Breast epithelium (tissue), 4 donors: ENCODE measurements around the gene RETREG1. TPM values are rescaled to one million over a fixed set of nuclear protein-coding genes. Genes with fewer than 3 reads are reported as not detected.

Experiments
- DNase-seq, 2 donors: peaks; one replicate each; pipeline ENCODE4 v3.0.0-alpha.2; 2019; ENCODE audit warnings: low spot score in 2 of 2
- H3K27ac ChIP-seq, 2 donors: fragments of 200-600 bp; sonication (generic) in 1 of 2; one replicate each; pipeline ENCODE4 v1.5.1; 2016 to 2019; ENCODE audit warnings: mild to moderate bottlenecking in 1 of 2
- H3K27me3 ChIP-seq, 2 donors: fragments of 200-600 bp; sonication (generic) in 1 of 2; one replicate each; pipeline versions ENCODE4 v1.5.1 to v1.6.0; 2017 to 2019; ENCODE audit warnings: control low read depth in 1 of 2, mild to moderate bottlenecking in 1 of 2
- H3K36me3 ChIP-seq: fragments of 200-600 bp; one replicate; pipeline ENCODE4 v1.5.1; 2019
- H3K4me1 ChIP-seq, 2 donors: fragments of 200-600 bp; sonication (generic); one replicate each; pipeline ENCODE4 v1.5.1; 2016 to 2019; ENCODE audit warnings: control low read depth in 1 of 2
- H3K4me3 ChIP-seq, 3 donors: fragments of 200-600 bp; sonication (generic); 1 replicate in 2 of 3; 2 replicates in 1 of 3; pipeline ENCODE4 v1.5.1; 2016 to 2019; ENCODE audit warnings: mild to moderate bottlenecking in 3 of 3, moderate library complexity in 2 of 3
- H3K9me3 ChIP-seq, 2 donors: fragments of 200-600 bp; sonication (generic) in 1 of 2; one replicate each; pipeline ENCODE4 v1.5.1; 2016 to 2019; ENCODE audit warnings: control low read depth in 1 of 2
- CTCF ChIP-seq, 3 donors: fragments of 450-650 bp; IDR thresholded peaks; one replicate each; pipeline ENCODE4 v1.5.1; 2016 to 2017; ENCODE audit warnings: antibody characterized with exemption in 3 of 3, mild to moderate bottlenecking in 3 of 3, moderate library complexity in 3 of 3
- POLR2A ChIP-seq: fragments of 450-650 bp; IDR thresholded peaks from one replicate; pipeline ENCODE4 v1.6.1; 2016; ENCODE audit warnings: antibody characterized with exemption, mild to moderate bottlenecking, moderate library complexity
- POLR2AphosphoS5 ChIP-seq, 3 donors: sonication (generic); formaldehyde crosslinking; IDR thresholded peaks; one replicate each; pipeline ENCODE4 v1.6.1; 2017; ENCODE audit warnings: antibody characterized with exemption in 3 of 3
- intact Hi-C: fragments of 100-400 bp; cut with DNase I; formaldehyde crosslinking; loops from one replicate; pipeline ENCODE4 v1.15.1; 2023; ENCODE audit warnings: low total_unique reads
- total RNA-seq, 3 donors: library from RNA; depleted of rRNA; stranded (reverse); fragments of >200 nt; gene quantifications; one replicate each; pipeline ENCODE4 v1.1.0, GENCODE V29; 2016

Gene RETREG1
- total RNA-seq, 3 donors from 2014 or later: 27.1 to 51.5 (median 37.7) TPM

GRCh38 chr5:16663840-16664239 is 47.0 kb upstream of the RETREG1 start:
- Histone ChIP-seq H3K4me3 (no peak overlapping the region), H3K9me3 (no peaks in the 10 kb centered on the region), H3K36me3 (no peaks in the 10 kb centered on the region), H3K4me1 (no peaks in the 10 kb centered on the region), H3K27me3 (no peaks in the 10 kb centered on the region), H3K27ac (no peak overlapping the region)
- TF ChIP-seq POLR2A (no peak), POLR2AphosphoS5 (IDR thresholded peaks at IDR 0.05) (no peak), CTCF (IDR thresholded peaks at IDR 0.05) (no peak)
- intact Hi-C loops: loop anchor here (10.0 kb wide), 1 partner anchor 179 kb away; no protein-coding TSS in a partner anchor
- no peak for DNase-seq

- H3K27ac ChIP-seq: no peak overlapping the region
- intact Hi-C loops: loop anchor here (10.0 kb wide), 1 partner anchor 177 kb away; no protein-coding TSS in a partner anchor
- DNase-seq: no peak
- no peaks in the 10 kb centered on the region for H3K27me3 ChIP-seq
- TF ChIP-seq POLR2AphosphoS5 (IDR thresholded peaks at IDR 0.05) (no peak), CTCF (IDR thresholded peaks at IDR 0.05) (no peak), POLR2A (no peak)
- H3K4me1 ChIP-seq: no peaks in the 10 kb centered on the region
- H3K36me3 ChIP-seq: no peaks in the 10 kb centered on the region
- no peaks in the 10 kb centered on the region for H3K9me3 ChIP-seq
- no peak overlapping the region for H3K4me3 ChIP-seq
Observed at GRCh38 chr5:16661713-16662112, 44.9 kb upstream of the RETREG1 start.

- H3K36me3 ChIP-seq: no peaks in the 10 kb centered on the region
- H3K4me3 ChIP-seq: no peak overlapping the region
- no peak for TF ChIP-seq CTCF (IDR thresholded peaks at IDR 0.05)
- no peak for TF ChIP-seq POLR2AphosphoS5 (IDR thresholded peaks at IDR 0.05)
- TF ChIP-seq POLR2A: no peak
- H3K4me1 ChIP-seq: no peaks in the 10 kb centered on the region
- H3K27ac ChIP-seq: no peak overlapping the region
- no peak for DNase-seq
- H3K27me3 ChIP-seq: no peaks in the 10 kb centered on the region
- intact Hi-C loops: loop anchor here (10.0 kb wide), 1 partner anchor 176 kb away; no protein-coding TSS in a partner anchor
- H3K9me3 ChIP-seq: no peaks in the 10 kb centered on the region
Observed at GRCh38 chr5:16660982-16661381, 44.2 kb upstream of the RETREG1 start.

- intact Hi-C loops: no loop called here
- no peak overlapping the region for H3K4me3 ChIP-seq
- H3K4me1 ChIP-seq: no peaks in the 10 kb centered on the region
- no peak overlapping the region for H3K27ac ChIP-seq
- H3K9me3 ChIP-seq: no peaks in the 10 kb centered on the region
- no peaks in the 10 kb centered on the region for H3K36me3 ChIP-seq
- no peak for DNase-seq
- TF ChIP-seq POLR2AphosphoS5 (IDR thresholded peaks at IDR 0.05): no peak
- TF ChIP-seq CTCF (IDR thresholded peaks at IDR 0.05): no peak
- no peak for TF ChIP-seq POLR2A
- no peaks in the 10 kb centered on the region for H3K27me3 ChIP-seq
Observed at GRCh38 chr5:16659536-16659935, 42.7 kb upstream of the RETREG1 start.

GRCh38 chr5:16656561-16657191 is 39.9 kb upstream of the RETREG1 start:
- TF ChIP-seq POLR2A (no peak), POLR2AphosphoS5 (IDR thresholded peaks at IDR 0.05) (peak in 1 of 3 donors; percentile 41)
- intact Hi-C loops: no loop called here
- no peaks in the 10 kb centered on the region for H3K36me3 ChIP-seq
- H3K27ac ChIP-seq: peak overlapping the region; percentile 5 to 89
- DNase-seq: peak in 1 of 2 donors; percentile 27
- no peaks in the 10 kb centered on the region for H3K4me1 ChIP-seq
- no peaks in the 10 kb centered on the region for H3K9me3 ChIP-seq
- no peaks in the 10 kb centered on the region for H3K27me3 ChIP-seq
- no peak overlapping the region for H3K4me3 ChIP-seq
